GM10248 (cell line): Measurements from ENCODE around the gene PPM1B.
"Not testable (repeated sequence)": the region's sequence is repeated elsewhere in the genome, so short reads cannot be mapped to it uniquely, and the experiment has no call there.

ENCODE experiments used
- CTCF ChIA-PET: fragments of 300-600 bp; sonication (Branson Sonifier 250); formaldehyde crosslinking; extraction: SDS; loops from one replicate; lab custom pipeline; 2021; ENCODE audit warnings: antibody characterized with exemption; lab: Yijun Ruan, JAX
- POLR2A ChIA-PET: fragments of 350-650 bp; sonication (Branson Sonifier 250); formaldehyde crosslinking; extraction: SDS; loops from one replicate; lab custom pipeline; 2020; ENCODE audit warnings: antibody characterized with exemption; lab: Yijun Ruan, JAX
- DNase-seq: peaks from one replicate; pipeline ENCODE4 v3.0.0; 2012; ENCODE audit errors: extremely low spot score
- CTCF ChIP-seq: IDR thresholded peaks from 2 replicates; pipeline ENCODE4 v1.5.1; 2012; ENCODE audit warnings: mild to moderate bottlenecking, low read depth; ENCODE audit errors: extremely low read depth, missing control alignments, control extremely low read depth

Gene PPM1B

GRCh38 chr2:44246436-44246835, 77.8 kb downstream of the PPM1B start:
- ChIA-PET POLR2A (no interaction called here), CTCF (interaction anchor here (1.5 to 3.9 kb wide), 7 partner anchors 9 to 709 kb away, joined by 3 to 22 read pairs (median 5); no protein-coding TSS in a partner anchor)
- TF ChIP-seq CTCF: no peak
- DNase-seq: no peak

DNA sequence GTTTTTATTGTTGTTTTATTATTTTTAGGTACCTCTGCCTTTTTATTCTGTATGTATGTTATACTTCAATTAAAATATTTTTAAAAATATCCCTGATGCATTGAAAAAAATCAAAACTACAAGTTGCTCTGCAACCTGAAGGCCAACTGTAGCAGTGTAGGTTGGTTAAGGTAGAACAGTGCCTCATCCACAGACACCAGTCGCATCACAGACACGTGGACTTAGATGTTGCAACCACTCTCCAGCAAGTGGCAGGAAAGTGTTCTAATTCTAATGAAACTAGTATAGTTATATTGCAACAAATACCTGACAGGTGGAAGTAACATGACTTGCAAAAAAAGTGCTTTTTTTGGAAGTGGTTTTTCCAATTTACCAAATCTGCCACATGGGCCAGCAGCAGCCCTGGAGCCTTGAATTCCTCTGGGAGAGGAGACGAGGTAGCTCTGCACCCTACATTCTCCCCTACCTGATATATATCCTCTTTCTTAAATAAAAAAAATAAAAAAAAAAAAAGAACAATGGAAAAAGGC, 78.2 kb downstream of the PPM1B start:
- ChIA-PET POLR2A (no interaction called here), CTCF (interaction anchor here (1.8 to 3.9 kb wide), 3 partner anchors 8 to 79 kb away, joined by 3 to 22 read pairs (median 7); no protein-coding TSS in a partner anchor)
- no peak for DNase-seq
- TF ChIP-seq CTCF: no peak

DNA sequence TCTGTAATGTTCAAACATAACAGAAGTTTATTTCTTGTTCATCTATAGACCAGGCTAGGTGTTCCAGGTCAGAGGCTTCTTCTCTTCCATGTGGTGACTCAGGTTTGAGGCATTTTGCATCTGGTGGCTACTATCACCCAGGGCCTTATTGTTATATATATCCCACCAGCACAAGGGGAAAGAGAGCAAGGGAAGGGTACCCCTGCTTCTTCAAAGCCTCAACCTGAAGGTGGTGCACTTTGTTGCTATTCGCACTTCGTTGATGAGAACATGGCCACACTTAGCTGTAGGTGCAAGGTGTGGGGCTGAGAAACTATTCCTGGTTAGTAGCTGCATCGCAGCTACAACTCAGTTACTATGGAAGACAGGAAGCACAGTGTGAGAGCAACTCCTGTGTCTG, 79.2 kb downstream of the PPM1B start:
- no peak for DNase-seq
- ChIA-PET CTCF (no interaction called here), POLR2A (no interaction called here)
- TF ChIP-seq CTCF: no peak

- DNase-seq, POLR2A ChIA-PET: not testable (repeated sequence)
- CTCF ChIA-PET: interaction anchor here (0.8 to 2.8 kb wide), 3 partner anchors 11 to 205 kb away, joined by 3 to 11 read pairs (median 8); no protein-coding TSS in a partner anchor
Observed at GRCh38 chr2:44249269-44249668, 80.6 kb downstream of the PPM1B start.

DNA sequence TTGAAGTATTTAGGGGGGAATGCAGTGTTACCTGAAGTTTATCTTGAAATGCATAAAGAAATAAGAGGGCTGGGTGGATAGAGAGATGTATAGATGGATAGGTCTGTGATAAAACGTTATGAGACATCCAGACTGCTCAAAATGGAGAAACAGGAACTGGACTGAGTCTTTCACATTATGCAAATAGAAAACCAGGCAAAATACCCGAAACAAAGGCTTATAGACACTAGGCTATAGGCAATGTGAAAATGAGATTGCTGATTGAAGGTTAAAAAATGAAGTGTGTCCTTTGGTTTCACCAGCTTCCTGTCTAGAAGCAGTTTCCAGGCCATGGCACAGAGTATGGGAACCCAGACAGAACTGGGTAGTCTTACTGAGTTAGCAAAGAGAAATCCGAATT, 81.7 kb downstream of the PPM1B start:
- CTCF ChIA-PET: interaction anchor here (1.9 to 2.8 kb wide), 3 partner anchors 8 to 17 kb away, joined by 8 to 11 read pairs (median 8); no protein-coding TSS in a partner anchor
- no peak for TF ChIP-seq CTCF
- POLR2A ChIA-PET: no interaction called here
- peak; percentile 23 for DNase-seq

- no peak for DNase-seq
- ChIA-PET POLR2A (no interaction called here), CTCF (interaction anchor here (1.3 to 2.1 kb wide), 3 partner anchors 8 to 72 kb away, joined by 4 to 7 read pairs (median 4); no protein-coding TSS in a partner anchor)
- no peak for TF ChIP-seq CTCF
Observed at GRCh38 chr2:44254023-44254422, 85.3 kb downstream of the PPM1B start.

DNA sequence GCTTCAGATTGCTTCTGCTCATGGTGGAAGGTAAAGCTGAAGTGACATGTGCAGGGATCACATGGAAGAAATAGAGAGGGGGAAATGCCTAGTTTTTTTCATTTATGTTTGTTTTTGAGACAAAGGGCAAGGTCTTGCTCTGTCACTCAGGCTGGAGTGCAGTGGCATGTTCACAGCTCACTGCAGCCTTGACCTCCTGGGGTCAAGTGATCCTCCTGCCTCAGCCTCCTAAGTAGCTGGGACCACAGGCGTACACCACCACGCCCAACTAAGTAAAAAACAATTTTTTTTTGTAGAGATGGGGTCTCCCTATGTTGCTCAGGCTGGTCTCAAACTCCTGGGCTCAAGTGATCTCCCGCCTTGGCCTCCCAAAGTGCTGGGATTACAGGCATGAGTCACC, 87.0 kb downstream of the PPM1B start:
- POLR2A ChIA-PET, DNase-seq: not testable (repeated sequence)
- CTCF ChIA-PET: interaction anchor here (1.1 to 2.1 kb wide), 2 partner anchors 10 to 11 kb away, joined by 3 to 7 read pairs; no protein-coding TSS in a partner anchor

DNA sequence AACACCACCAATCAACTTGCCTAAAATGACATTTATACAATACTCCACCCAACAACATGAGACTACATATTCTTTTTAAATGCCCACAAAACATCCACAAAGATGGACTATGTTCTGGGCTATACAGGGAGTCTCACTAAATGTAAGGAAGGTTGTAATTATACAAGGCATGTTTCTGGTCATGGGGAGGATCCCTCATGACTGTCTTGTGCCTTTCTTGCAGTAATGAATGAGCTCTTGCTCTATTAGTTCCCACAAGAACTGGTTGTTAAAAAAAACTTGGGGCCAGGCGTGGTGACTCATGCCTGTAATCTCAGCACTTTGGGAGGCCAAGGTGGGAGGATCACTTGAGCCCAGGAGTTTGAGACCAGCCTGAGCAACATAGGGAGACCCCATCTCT, 89.1 kb downstream of the PPM1B start:
- CTCF ChIA-PET, POLR2A ChIA-PET, DNase-seq: not testable (repeated sequence)
